ENCODE measurements around the gene RSPH4A.
"Not testable (repeated sequence)": the region's sequence is repeated elsewhere in the genome, so short reads cannot be mapped to it uniquely, and the experiment has no call there.

Gene RSPH4A

GRCh38 chr6:116629563-116629981 is 13.3 kb downstream of the RSPH4A start:
- DNase-seq, result no peak

- DNase-seq, result no peak
Measured at GRCh38 chr6:116631379-116631990, 15.2 kb downstream of the RSPH4A start.

GRCh38 chr6:116633685-116634084 is 17.4 kb downstream of the RSPH4A start:
- no peak for DNase-seq

GRCh38 chr6:116648156-116648555 is 31.9 kb downstream of the RSPH4A start:
- no peak for DNase-seq

- no peak for DNase-seq
Measured at GRCh38 chr6:116649129-116649528, 32.9 kb downstream of the RSPH4A start.

GRCh38 chr6:116651916-116652315 is 35.6 kb downstream of the RSPH4A start:
- DNase-seq, result no peak

GRCh38 chr6:116661594-116661993 is 45.3 kb downstream of the RSPH4A start:
- DNase-seq, result no peak

- no peak for DNase-seq
Measured at GRCh38 chr6:116662202-116662601, 45.9 kb downstream of the RSPH4A start.

- no peak for DNase-seq
Measured at GRCh38 chr6:116663308-116663707, 47.0 kb downstream of the RSPH4A start.

- not testable (repeated sequence) for DNase-seq
Measured at GRCh38 chr6:116664169-116664568, 47.9 kb downstream of the RSPH4A start.

GRCh38 chr6:116665464-116665863 is 49.2 kb downstream of the RSPH4A start:
- DNase-seq, result no peak

- DNase-seq, result no peak
Measured at GRCh38 chr6:116666869-116667268, 50.6 kb downstream of the RSPH4A start.

GRCh38 chr6:116667623-116668022 is 51.3 kb downstream of the RSPH4A start:
- DNase-seq, result no peak

GRCh38 chr6:116672306-116672705 is 56.0 kb downstream of the RSPH4A start:
- DNase-seq, result no peak

GRCh38 chr6:116676021-116676420 is 59.7 kb downstream of the RSPH4A start:
- no peak for DNase-seq

- peak; percentile 95 for DNase-seq
Measured at GRCh38 chr6:116680880-116681672, 64.8 kb downstream of the RSPH4A start, which contains the start of gene KPNA5. Gene KPNA5 (plus strand): TSS chr6:116681211. CDS start chr6:116681335, 124 bp downstream.

- DNase-seq, result no peak
Measured at GRCh38 chr6:116682334-116682712, 66.0 kb downstream of the RSPH4A start.
